ENCODE data around the gene NDUFA7.
"Not testable (repeated sequence)": the region's sequence is repeated elsewhere in the genome, so short reads cannot be mapped to it uniquely, and the experiment has no call there.

Gene NDUFA7

DNA sequence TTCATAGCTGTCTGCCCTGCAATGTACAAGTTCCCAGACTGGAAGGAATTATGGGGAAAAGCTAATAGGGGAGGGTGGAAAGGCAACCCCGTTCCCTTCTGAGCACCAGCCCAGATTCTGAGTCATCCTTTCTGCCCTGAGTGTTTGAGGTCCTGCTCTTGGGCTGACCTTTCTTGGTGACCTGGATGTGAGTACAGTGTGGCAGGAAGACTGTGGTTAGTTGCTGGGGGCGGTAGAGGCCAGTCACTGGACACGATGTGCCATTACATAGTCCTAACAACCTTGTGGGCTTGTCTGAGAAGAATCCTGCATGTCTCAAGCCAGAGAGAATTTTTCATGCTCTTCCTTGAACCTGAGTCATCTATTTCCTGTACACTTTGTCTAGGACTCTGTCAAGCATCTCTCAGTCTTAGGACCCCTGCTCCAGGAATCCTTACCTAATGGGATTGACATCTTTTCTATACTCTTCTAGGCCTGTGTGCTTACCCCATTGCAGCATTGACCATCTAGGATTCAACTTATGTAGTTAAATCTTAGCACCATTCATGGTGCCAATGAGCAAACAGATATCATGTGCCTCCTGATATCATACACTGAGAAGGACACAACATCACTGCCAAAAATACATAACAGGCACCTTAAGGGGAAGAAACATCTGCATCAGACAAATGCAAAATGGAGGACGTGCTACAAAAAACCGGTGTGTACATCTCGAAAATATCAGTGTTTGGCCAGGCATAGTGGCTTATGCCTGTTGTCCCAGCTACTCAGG lies 34.6 kb upstream of the NDUFA7 start:
- no peaks in the 10 kb centered on the region for H3K36me3 ChIP-seq
- peaks cover 38% of the 10 kb centered on the region for H3K27me3 ChIP-seq

DNA sequence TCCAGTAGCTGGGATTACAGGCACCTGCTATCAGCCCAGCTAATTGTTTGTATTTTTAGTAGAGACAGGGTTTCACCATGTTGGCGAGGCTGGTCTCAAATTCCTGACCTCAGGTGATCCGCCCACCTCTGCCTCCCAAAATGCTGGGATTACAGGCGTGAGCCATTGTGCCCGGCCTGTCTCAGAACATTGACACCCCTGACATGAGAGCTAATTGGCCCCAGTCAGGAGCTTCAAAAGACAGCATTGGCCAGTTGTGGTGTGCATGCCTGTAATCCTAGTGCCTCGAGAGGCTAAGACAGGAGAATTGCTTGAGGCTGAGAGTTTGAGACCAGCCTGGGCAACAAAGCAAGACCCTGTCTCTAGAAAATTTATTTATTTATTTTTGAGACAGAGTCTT lies 31.7 kb upstream of the NDUFA7 start:
- peaks cover 42% of the 10 kb centered on the region for H3K27me3 ChIP-seq
- not testable (repeated sequence) for H3K9me3 ChIP-seq; H3K36me3 ChIP-seq; H3K27ac ChIP-seq; H3K4me3 ChIP-seq (ENCODE audit: low read depth in 1 of 2, low read length in 1 of 2); H3K4me1 ChIP-seq (ENCODE audit: control insufficient read depth in 1 of 2, insufficient read depth in 1 of 2, low read depth in 1 of 2, low read length in 1 of 2)

More for the DNA sequence above, 34.6 kb upstream of the NDUFA7 start:
- TF ChIP-seq, protein P1, sequence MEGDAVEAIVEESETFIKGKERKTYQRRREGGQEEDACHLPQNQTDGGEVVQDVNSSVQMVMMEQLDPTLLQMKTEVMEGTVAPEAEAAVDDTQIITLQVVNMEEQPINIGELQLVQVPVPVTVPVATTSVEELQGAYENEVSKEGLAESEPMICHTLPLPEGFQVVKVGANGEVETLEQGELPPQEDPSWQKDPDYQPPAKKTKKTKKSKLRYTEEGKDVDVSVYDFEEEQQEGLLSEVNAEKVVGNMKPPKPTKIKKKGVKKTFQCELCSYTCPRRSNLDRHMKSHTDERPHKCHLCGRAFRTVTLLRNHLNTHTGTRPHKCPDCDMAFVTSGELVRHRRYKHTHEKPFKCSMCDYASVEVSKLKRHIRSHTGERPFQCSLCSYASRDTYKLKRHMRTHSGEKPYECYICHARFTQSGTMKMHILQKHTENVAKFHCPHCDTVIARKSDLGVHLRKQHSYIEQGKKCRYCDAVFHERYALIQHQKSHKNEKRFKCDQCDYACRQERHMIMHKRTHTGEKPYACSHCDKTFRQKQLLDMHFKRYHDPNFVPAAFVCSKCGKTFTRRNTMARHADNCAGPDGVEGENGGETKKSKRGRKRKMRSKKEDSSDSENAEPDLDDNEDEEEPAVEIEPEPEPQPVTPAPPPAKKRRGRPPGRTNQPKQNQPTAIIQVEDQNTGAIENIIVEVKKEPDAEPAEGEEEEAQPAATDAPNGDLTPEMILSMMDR (IDR thresholded peaks at IDR 0.05), result no peak
- Histone ChIP-seq H3K9me3 (no peaks in the 10 kb centered on the region), H3K4me1 (ENCODE audit: control insufficient read depth in 1 of 2, insufficient read depth in 1 of 2, low read depth in 1 of 2, low read length in 1 of 2) (peaks cover 0 to 7% of the 10 kb centered on the region in 2 experiments), H3K4me3 (ENCODE audit: low read depth in 1 of 2, low read length in 1 of 2) (no peak overlapping the region), H3K27ac (no peak overlapping the region)

DNA sequence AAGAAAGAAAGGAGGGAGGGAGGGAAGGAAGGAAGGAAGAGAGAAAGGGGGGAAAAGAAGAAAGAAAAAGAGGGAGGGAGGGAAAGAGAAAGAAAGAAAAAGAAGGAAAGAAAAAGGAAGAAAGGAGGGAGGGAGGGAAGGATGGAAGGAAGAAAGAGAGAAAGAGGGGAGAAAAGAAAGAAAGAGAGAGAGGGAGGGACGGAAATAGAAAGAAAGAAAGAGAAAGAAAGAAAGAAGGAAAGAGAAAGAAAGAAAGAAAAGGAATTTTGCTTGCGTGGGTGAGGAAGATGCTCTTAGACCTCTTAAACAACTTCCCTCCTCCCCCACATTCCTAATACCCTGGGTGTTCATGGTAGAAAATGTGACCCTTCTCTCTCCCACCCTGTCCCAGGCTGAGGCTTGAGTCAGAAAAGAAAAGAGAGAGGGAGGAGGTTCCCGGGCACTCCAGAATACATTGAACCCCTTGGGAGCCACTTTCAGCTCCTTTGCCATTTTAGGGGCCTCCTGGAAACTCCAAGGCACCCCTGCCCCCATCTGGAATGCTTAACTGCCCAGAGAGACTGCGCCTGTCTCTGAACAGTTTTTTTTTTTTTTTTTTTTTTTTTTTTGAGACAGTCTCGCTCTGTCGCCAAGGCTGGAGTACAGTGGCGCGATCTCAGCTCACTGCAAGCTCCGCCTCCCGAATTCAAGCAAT lies 31.1 kb upstream of the NDUFA7 start:
- Histone ChIP-seq H3K36me3 (no peaks in the 10 kb centered on the region), H3K4me1 (ENCODE audit: control insufficient read depth in 1 of 2, insufficient read depth in 1 of 2, low read depth in 1 of 2, low read length in 1 of 2) (peaks cover 0 to 7% of the 10 kb centered on the region in 2 experiments), H3K9me3 (no peaks in the 10 kb centered on the region), H3K4me3 (ENCODE audit: low read depth in 1 of 2, low read length in 1 of 2) (no peak overlapping the region), H3K27me3 (peaks cover 42% of the 10 kb centered on the region), H3K27ac (no peak overlapping the region)
- TF ChIP-seq, protein P1 (IDR thresholded peaks at IDR 0.05), result no peak

DNA sequence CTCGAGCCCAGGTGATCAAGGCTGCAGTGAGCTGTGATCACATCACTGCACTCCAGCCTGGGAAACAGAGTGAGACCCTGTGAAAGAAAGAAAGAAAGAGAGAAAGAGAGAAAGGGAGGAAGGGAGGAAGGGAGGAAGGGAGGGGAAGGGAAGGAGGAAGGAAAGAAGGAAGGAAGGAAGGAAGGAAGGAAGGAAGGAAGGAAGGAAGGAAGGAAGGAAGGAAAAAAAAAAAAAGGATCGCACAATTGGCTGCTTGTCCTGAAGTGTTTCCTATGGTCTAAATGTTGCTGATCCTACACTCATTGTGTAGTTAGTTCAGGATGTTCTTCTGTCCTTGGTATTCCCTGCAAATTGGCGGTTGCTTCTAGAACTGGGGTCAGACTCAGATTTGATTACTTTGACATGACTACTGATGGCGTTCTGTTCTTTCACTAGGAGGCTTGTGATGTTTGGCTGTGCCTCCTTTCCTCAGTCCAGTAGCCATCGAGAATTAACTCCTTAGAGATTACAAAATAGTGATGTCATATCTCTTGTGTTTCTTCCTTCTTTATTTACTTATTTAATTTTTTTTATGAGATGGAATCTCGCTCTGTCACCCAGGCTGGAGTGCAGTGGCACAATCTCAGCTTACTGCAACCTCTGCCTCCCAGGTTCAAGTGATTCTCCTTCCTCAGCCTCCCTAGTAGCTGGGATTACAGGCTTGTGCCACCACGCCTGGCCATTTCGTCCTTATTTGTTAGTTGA lies 28.6 kb upstream of the NDUFA7 start:
- H3K27ac ChIP-seq; H3K4me1 ChIP-seq (ENCODE audit: control insufficient read depth in 1 of 2, insufficient read depth in 1 of 2, low read depth in 1 of 2, low read length in 1 of 2); H3K4me3 ChIP-seq (ENCODE audit: low read depth in 1 of 2, low read length in 1 of 2); H3K36me3 ChIP-seq; H3K9me3 ChIP-seq: not testable (repeated sequence)
- peaks cover 52% of the 10 kb centered on the region for H3K27me3 ChIP-seq

DNA sequence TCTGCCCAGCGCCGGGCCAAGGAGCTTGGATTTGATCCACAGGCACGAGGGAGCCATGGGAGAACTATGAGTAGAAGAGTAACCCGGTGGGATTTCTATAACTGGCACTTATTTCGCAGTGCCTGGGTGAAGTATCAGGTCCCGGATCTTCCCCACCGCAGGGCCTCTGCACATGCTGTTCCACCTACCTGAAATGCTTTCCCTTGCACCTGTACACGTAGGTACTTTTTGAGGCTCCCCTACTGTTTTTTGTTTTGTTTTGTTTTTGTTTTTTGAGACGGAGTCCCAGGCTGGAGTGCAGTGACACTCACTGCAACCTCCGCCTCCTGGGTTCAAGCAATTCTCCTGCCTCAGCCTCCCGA lies 22.3 kb upstream of the NDUFA7 start:
- no peaks in the 10 kb centered on the region for H3K9me3 ChIP-seq
- H3K4me3 ChIP-seq (ENCODE audit: low read depth in 1 of 2, low read length in 1 of 2), result no peak overlapping the region
- no peaks in the 10 kb centered on the region for H3K4me1 ChIP-seq (ENCODE audit: control insufficient read depth in 1 of 2, insufficient read depth in 1 of 2, low read depth in 1 of 2, low read length in 1 of 2)
- peaks cover 72% of the 10 kb centered on the region for H3K27me3 ChIP-seq
- H3K36me3 ChIP-seq, result no peaks in the 10 kb centered on the region
- TF ChIP-seq, protein P1 (IDR thresholded peaks at IDR 0.05), result no peak
- no peak overlapping the region for H3K27ac ChIP-seq

DNA sequence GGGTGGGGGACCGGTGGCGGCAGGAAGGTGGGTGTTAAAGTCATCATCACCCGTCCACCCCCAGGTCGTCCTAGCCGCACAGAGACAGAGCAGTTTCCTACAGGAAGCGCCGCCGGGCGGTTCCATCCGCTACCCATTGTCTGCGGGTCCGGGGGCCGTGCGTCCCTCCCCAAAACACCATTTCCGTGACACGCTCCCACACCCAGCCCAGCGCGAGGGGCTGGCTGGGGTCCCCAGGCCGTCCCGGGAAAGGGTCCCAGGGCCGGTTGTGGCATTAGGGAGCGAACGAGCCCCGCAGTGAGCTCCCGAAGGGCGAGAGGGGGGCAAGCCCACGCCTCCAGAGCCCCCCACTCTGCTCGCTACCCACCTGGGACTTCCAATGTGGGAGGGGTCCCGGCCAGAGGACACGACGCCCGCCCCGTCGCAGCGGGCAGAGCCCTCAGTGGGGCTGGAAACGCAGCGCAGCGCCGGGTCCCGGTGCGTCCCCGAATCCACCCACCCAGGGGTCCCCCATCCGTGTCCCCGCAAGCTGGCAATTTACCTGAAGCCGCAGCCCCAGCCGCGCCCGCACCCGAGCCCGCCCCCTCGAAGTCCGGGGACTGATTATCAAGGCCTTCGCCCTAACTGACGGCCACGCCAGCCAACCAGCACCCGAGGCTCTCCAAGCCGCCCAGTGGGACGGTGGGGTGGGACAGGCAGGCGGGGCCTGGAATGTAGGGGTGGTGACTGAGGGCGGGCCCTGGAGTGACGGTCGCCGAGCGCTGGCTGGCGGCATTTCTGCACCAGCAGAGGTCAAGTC lies 21.7 kb upstream of the NDUFA7 start, which contains the start of gene KANK3:
Gene KANK3 (minus strand): TSS at position 579 of the 799 bp plus-strand sequence. CDS start 5,434 bp downstream, outside the sequence.
- no peak within 1 kb of the TSS for H3K4me3 ChIP-seq (ENCODE audit: low read depth in 1 of 2, low read length in 1 of 2)
- no peak within 1 kb of the TSS for H3K27ac ChIP-seq
- TF ChIP-seq, protein P1 (IDR thresholded peaks at IDR 0.05), result no peak
- H3K4me1 ChIP-seq (ENCODE audit: control insufficient read depth in 1 of 2, insufficient read depth in 1 of 2, low read depth in 1 of 2, low read length in 1 of 2), result no peaks in the 10 kb centered on the region
- H3K9me3 ChIP-seq, result no peaks in the 10 kb centered on the region
- peaks cover 78% of the 10 kb centered on the region for H3K27me3 ChIP-seq
- H3K36me3 ChIP-seq, result no peaks in the 10 kb centered on the region

Measured in neutrophil (primary cell).